Peyer's patch (tissue), 4 donors: ENCODE data around the gene PXDN.

Experiments
- POLR2A ChIP-seq, 2 donors: fragments of 450-650 bp; IDR thresholded peaks; one replicate each; pipeline ENCODE4 v1.5.1; 2017; ENCODE audit warnings: antibody characterized with exemption in 2 of 2, mild to moderate bottlenecking in 2 of 2, moderate library complexity in 2 of 2
- TF ChIP-seq, protein P1 (sequence below), 6 experiments: fragments of 450-650 bp in 4 of 6; fragments of 200-600 bp in 2 of 6; sonication (generic) in 1 of 6; IDR thresholded peaks; one replicate each; pipeline ENCODE4 v1.5.1; 2017 to 2019; ENCODE audit warnings: antibody characterized with exemption in 6 of 6, mild to moderate bottlenecking in 3 of 6, moderate library complexity in 1 of 6

DNA sequence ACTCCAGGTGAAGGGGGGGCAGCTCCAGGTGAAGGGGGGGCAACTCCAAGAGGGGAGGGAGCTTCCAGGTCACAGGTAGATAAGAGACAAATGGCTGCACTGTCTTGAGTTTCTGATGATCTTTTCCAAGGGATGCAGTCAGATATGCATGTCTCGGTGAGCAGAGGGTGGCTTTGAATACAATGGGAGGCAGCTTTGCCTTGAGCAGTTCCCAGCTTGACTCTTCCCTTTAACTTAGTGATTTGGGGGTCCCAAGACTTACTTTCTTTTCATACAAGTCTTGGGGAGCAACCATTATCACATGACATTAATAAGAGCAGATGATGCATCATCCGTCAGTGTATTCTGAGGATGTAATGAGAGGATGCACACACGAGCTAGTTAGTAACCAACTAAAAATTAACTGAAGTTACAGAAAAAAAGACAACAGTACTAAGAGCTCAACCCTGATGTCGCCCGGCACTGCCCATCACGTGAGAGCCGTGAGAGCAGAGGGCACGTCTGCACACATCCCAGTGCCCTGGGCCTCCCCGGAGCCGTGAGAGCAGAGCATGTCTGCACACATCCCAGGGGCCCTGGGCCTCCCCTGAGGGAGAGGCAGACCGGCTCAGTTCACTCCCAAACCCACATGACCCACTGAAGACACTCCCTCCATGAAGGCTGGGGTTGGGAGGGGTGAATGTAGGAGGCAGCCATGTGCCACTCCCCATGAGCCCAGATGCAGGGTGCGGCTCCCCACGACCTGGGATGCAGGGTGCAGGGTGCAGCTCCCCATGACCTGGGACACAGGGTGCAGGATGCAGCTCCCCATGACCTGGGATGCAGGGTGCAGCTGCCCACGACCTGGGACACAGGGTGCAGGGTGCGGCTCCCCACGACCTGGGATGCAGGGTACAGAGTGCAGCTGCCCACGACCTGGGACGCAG lies 39.4 kb downstream of the PXDN start:
- TF ChIP-seq POLR2A (IDR thresholded peaks at IDR 0.05): no peak
- TF ChIP-seq, protein P1, sequence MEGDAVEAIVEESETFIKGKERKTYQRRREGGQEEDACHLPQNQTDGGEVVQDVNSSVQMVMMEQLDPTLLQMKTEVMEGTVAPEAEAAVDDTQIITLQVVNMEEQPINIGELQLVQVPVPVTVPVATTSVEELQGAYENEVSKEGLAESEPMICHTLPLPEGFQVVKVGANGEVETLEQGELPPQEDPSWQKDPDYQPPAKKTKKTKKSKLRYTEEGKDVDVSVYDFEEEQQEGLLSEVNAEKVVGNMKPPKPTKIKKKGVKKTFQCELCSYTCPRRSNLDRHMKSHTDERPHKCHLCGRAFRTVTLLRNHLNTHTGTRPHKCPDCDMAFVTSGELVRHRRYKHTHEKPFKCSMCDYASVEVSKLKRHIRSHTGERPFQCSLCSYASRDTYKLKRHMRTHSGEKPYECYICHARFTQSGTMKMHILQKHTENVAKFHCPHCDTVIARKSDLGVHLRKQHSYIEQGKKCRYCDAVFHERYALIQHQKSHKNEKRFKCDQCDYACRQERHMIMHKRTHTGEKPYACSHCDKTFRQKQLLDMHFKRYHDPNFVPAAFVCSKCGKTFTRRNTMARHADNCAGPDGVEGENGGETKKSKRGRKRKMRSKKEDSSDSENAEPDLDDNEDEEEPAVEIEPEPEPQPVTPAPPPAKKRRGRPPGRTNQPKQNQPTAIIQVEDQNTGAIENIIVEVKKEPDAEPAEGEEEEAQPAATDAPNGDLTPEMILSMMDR (IDR thresholded peaks at IDR 0.05): no peak
